CD4-positive, alpha-beta T cell treated with Interleukin-12 subunit alpha and Interleukin-12 subunit beta, for 1 hour (primary cell): ENCODE results near the gene CHRNA4.

Experiments used
- DNase-seq: peaks from one replicate; pipeline ENCODE4 v3.0.0-alpha.2; 2020

The CHRNA4 gene

GRCh38 chr20:63362436-63363009 is 1.4 kb upstream of the CHRNA4 start:
- DNase-seq = no peak

- no peak for DNase-seq
These were observed 628 bp upstream of the CHRNA4 start for GRCh38 chr20:63361519-63362435.

GRCh38 chr20:63359937-63360849 is 956 bp downstream of the CHRNA4 start:
- no peak for DNase-seq

GRCh38 chr20:63359164-63359934 is 1.8 kb downstream of the CHRNA4 start:
- no peak for DNase-seq

GRCh38 chr20:63357921-63358905 is 2.9 kb downstream of the CHRNA4 start:
- DNase-seq = no peak

- no peak for DNase-seq
These were observed 3.9 kb downstream of the CHRNA4 start for GRCh38 chr20:63356931-63357879.

- no peak for DNase-seq
These were observed 4.6 kb downstream of the CHRNA4 start for GRCh38 chr20:63356511-63356910.

GRCh38 chr20:63355781-63356295 is 5.3 kb downstream of the CHRNA4 start:
- DNase-seq = no peak

GRCh38 chr20:63354636-63355350 is 6.4 kb downstream of the CHRNA4 start:
- DNase-seq = no peak

- DNase-seq = no peak
These were observed 8.3 kb downstream of the CHRNA4 start for GRCh38 chr20:63352811-63353221.

GRCh38 chr20:63351811-63352591 is 9.1 kb downstream of the CHRNA4 start:
- no peak for DNase-seq

GRCh38 chr20:63351326-63351700 is 9.8 kb downstream of the CHRNA4 start:
- DNase-seq = no peak

- DNase-seq = no peak
These were observed 10.4 kb downstream of the CHRNA4 start for GRCh38 chr20:63350597-63351325.

- no peak for DNase-seq
These were observed 11.0 kb downstream of the CHRNA4 start for GRCh38 chr20:63350196-63350595.

GRCh38 chr20:63349516-63349895 is 11.6 kb downstream of the CHRNA4 start:
- no peak for DNase-seq

- no peak for DNase-seq
These were observed 12.2 kb downstream of the CHRNA4 start for GRCh38 chr20:63348828-63349515.
